H1 (cell line): ENCODE measurements around the gene LRRC4C. TPM values are rescaled to one million over a fixed set of nuclear protein-coding genes. Genes with fewer than 3 reads are reported as not detected.

ENCODE experiments used
- CTCF ChIA-PET: fragments of 300-600 bp; sonication (Branson Sonifier 250); formaldehyde crosslinking; loops from one replicate; lab custom pipeline; 2021; ENCODE audit not compliant: partially characterized antibody; lab: Charles Lee
- POLR2A ChIA-PET: fragments of 300-600 bp; sonication (Branson Sonifier 250); formaldehyde crosslinking; loops from one replicate; lab custom pipeline; 2021; ENCODE audit warnings: inconsistent platforms; ENCODE audit not compliant: partially characterized antibody; lab: Charles Lee
- DNase-seq, 2 experiments: peaks; one replicate each; pipeline versions ENCODE4 v3.0.0 to v3.0.0-alpha.2; 2010 to 2022; ENCODE audit warnings: low spot score in 2 of 2, low read depth in 1 of 2, mixed read lengths in 1 of 2
- FAIRE-seq: peaks from 2 replicates; lab custom pipeline; 2011; peaks lifted over from hg19 to GRCh38; lab: Jason Lieb, UNC
- H2AFZ ChIP-seq: 2 replicates; pipeline ENCODE4 v1.8.1; 2012; ENCODE audit warnings: low read length, inconsistent platforms
- H2AK5ac ChIP-seq: 2 replicates; pipeline ENCODE4 v1.6.1; 2013; ENCODE audit warnings: low read depth, low read length
- H2BK120ac ChIP-seq: replicated peaks from 2 replicates; pipeline ENCODE3; 2013; ENCODE audit warnings: low read depth, low read length, inconsistent platforms
- H2BK12ac ChIP-seq: 2 replicates; pipeline ENCODE4 v1.6.1; 2013; ENCODE audit warnings: low read depth, low read length
- H2BK15ac ChIP-seq: 2 replicates; pipeline ENCODE4 v1.6.1; 2013; ENCODE audit warnings: low read length
- H2BK20ac ChIP-seq: 2 replicates; pipeline ENCODE4 v1.6.1; 2013; ENCODE audit warnings: low read length
- H2BK5ac ChIP-seq: 2 replicates; pipeline ENCODE4 v1.6.1; 2013; ENCODE audit warnings: low read depth, low read length
- H3K14ac ChIP-seq: 2 replicates; pipeline ENCODE4 v1.6.1; 2013; ENCODE audit warnings: inconsistent platforms; ENCODE audit not compliant: insufficient read length
- H3K18ac ChIP-seq: 2 replicates; pipeline ENCODE4 v1.6.1; 2013; ENCODE audit warnings: low read length; ENCODE audit errors: extremely low read depth
- H3K23ac ChIP-seq: 2 replicates; pipeline ENCODE4 v1.6.1; 2013; ENCODE audit warnings: inconsistent platforms; ENCODE audit not compliant: insufficient read length
- H3K23me2 ChIP-seq: 2 replicates; pipeline ENCODE4 v1.6.1; 2013; ENCODE audit warnings: low read depth, low read length
- H3K27ac ChIP-seq: 2 replicates; pipeline ENCODE4 v1.6.1; 2011; ENCODE audit warnings: low read depth, low read length, inconsistent platforms
- H3K27me3 ChIP-seq, 4 experiments: replicated peaks in 1 of 4; 1 replicate in 1 of 4; 2 replicates in 3 of 4; pipeline versions ENCODE4 v1.6.1 to v1.8.1; 2011 to 2013; ENCODE audit warnings: low read length in 3 of 4, mild to moderate bottlenecking in 3 of 4, inconsistent platforms in 2 of 4, mixed read lengths in 2 of 4, moderate library complexity in 1 of 4; ENCODE audit not compliant: control insufficient read depth in 3 of 4, insufficient read depth in 3 of 4; ENCODE audit errors: extremely low read depth in 1 of 4
- H3K36me3 ChIP-seq, 4 experiments: 2 replicates each; pipeline versions ENCODE4 v1.6.1 to v1.8.1; 2011 to 2013; ENCODE audit warnings: mild to moderate bottlenecking in 4 of 4, low read length in 3 of 4, moderate library complexity in 2 of 4, control low read depth in 1 of 4, inconsistent platforms in 1 of 4; ENCODE audit not compliant: insufficient read depth in 4 of 4, control insufficient read depth in 2 of 4
- H3K4ac ChIP-seq: replicated peaks from 2 replicates; pipeline ENCODE3; 2013; ENCODE audit warnings: low read length, low read depth, mixed read lengths, inconsistent platforms; ENCODE audit not compliant: insufficient read length
- H3K4me1 ChIP-seq, 4 experiments: replicated peaks in 1 of 4; 1 replicate in 1 of 4; 2 replicates in 3 of 4; pipeline versions ENCODE4 v1.6.1 to v1.8.1; 2011 to 2013; ENCODE audit warnings: low read length in 3 of 4, inconsistent platforms in 2 of 4, mixed read lengths in 1 of 4; ENCODE audit not compliant: insufficient read depth in 4 of 4, control insufficient read depth in 3 of 4
- H3K4me2 ChIP-seq, 2 experiments: 2 replicates each; pipeline versions ENCODE4 v1.6.1 to v1.8.1; 2011 to 2013; ENCODE audit warnings: low read depth in 2 of 2, low read length in 2 of 2, control low read depth in 1 of 2, inconsistent platforms in 1 of 2, mild to moderate bottlenecking in 1 of 2; ENCODE audit not compliant: insufficient read depth in 1 of 2
- H3K4me3 ChIP-seq, 4 experiments: fragments of 200-600, 300-600 bp in 1 of 4; sonication (generic), shearing (Covaris generic), sonication (Bioruptor Twin) in 1 of 4; 2 replicates each; pipeline versions ENCODE4 v1.5.1 to v1.8.1; 2011 to 2016; ENCODE audit warnings: low read length in 4 of 4, low read depth in 3 of 4, control low read depth in 2 of 4, inconsistent platforms in 2 of 4, mild to moderate bottlenecking in 2 of 4, mixed read lengths in 1 of 4, moderate library complexity in 1 of 4; ENCODE audit not compliant: insufficient read depth in 2 of 4; ENCODE audit errors: extremely low read depth in 1 of 4
- H3K56ac ChIP-seq: replicated peaks from 2 replicates; pipeline ENCODE3; 2013; ENCODE audit warnings: low read depth, mild to moderate bottlenecking, mixed read lengths, low read length, inconsistent platforms; ENCODE audit not compliant: insufficient read length
- H3K79me1 ChIP-seq: 2 replicates; pipeline ENCODE4 v1.6.1; 2013; ENCODE audit warnings: low read depth, low read length, control low read depth
- H3K79me2 ChIP-seq, 2 experiments: 2 replicates each; pipeline versions ENCODE4 v1.6.1 to v1.8.1; 2012 to 2013; ENCODE audit warnings: low read length in 2 of 2, mild to moderate bottlenecking in 2 of 2, inconsistent platforms in 1 of 2; ENCODE audit not compliant: insufficient read depth in 2 of 2, control insufficient read depth in 1 of 2
- H3K9ac ChIP-seq, 4 experiments: replicated peaks in 1 of 4; 1 replicate in 1 of 4; 2 replicates in 3 of 4; pipeline versions ENCODE4 v1.6.1 to v1.8.1; 2011 to 2013; ENCODE audit warnings: low read depth in 3 of 4, low read length in 3 of 4, control low read depth in 2 of 4, mild to moderate bottlenecking in 2 of 4, moderate library complexity in 2 of 4, inconsistent platforms in 1 of 4; ENCODE audit errors: extremely low read depth in 1 of 4
- H3K9me3 ChIP-seq, 2 experiments: 2 replicates each; pipeline versions ENCODE4 v1.6.1 to v1.8.1; 2012 to 2013; ENCODE audit warnings: mild to moderate bottlenecking in 2 of 2, moderate library complexity in 2 of 2, control low read depth in 1 of 2, inconsistent platforms in 1 of 2, low read depth in 1 of 2, low read length in 1 of 2, mixed read lengths in 1 of 2; ENCODE audit not compliant: insufficient read depth in 2 of 2
- H4K20me1 ChIP-seq, 2 experiments: replicated peaks in 1 of 2; 2 replicates each; pipeline versions ENCODE3 to v1.8.1; 2011 to 2013; ENCODE audit warnings: inconsistent platforms in 2 of 2, low read length in 2 of 2, mild to moderate bottlenecking in 1 of 2; ENCODE audit not compliant: insufficient read depth in 2 of 2, control insufficient read depth in 1 of 2
- H4K5ac ChIP-seq: 2 replicates; pipeline ENCODE4 v1.6.1; 2013; ENCODE audit warnings: low read length, low read depth, mixed read lengths, inconsistent platforms; ENCODE audit not compliant: insufficient read length
- H4K8ac ChIP-seq: 2 replicates; pipeline ENCODE4 v1.8.0; 2013; ENCODE audit warnings: mild to moderate bottlenecking, moderate library complexity, low read length, inconsistent platforms; ENCODE audit not compliant: insufficient read depth; ENCODE audit errors: extremely low read depth
- H4K91ac ChIP-seq: replicated peaks from 2 replicates; pipeline ENCODE3; 2013; ENCODE audit warnings: low read length, mixed read lengths, inconsistent platforms; ENCODE audit not compliant: insufficient read length
- CBX5 ChIP-seq: fragments of 300-800, 300-1000 bp; sonication (generic); IDR thresholded peaks from 2 replicates; pipeline ENCODE4 v1.7.1; 2016; ENCODE audit warnings: antibody characterized with exemption, low read length, low read depth
- CREB1 ChIP-seq: IDR thresholded peaks from 2 replicates; pipeline ENCODE4 v1.6.1; 2012; ENCODE audit warnings: inconsistent platforms
- CTCF ChIP-seq, 3 experiments: IDR thresholded peaks; 1 replicate in 2 of 3; 2 replicates in 1 of 3; pipeline versions ENCODE4 v1.5.1 to v1.6.1; 2011; ENCODE audit warnings: low read length in 3 of 3, mild to moderate bottlenecking in 3 of 3, inconsistent platforms in 2 of 3, low read depth in 1 of 3, moderate library complexity in 1 of 3; ENCODE audit not compliant: insufficient read depth in 1 of 3; ENCODE audit errors: control extremely low read depth in 1 of 3
- SIRT6 ChIP-seq: IDR thresholded peaks from one replicate; pipeline ENCODE4 v1.7.1; 2012; ENCODE audit warnings: low read length, inconsistent platforms
- WGBS, 2 experiments: shearing (Covaris generic) in 1 of 2; methylation state at CpG; one replicate each; pipeline versions ENCODE4 v1.1.6 to v1.1.7; 2013 to 2015; ENCODE audit warnings: low lambda C conversion rate in 2 of 2, mixed read lengths in 2 of 2, inconsistent platforms in 1 of 2, low coverage in 1 of 2, missing lambda C conversion rate in 1 of 2; ENCODE audit not compliant: insufficient replicate concordance in 2 of 2, insufficient coverage in 1 of 2, insufficient read length in 1 of 2; ENCODE audit errors: extremely low coverage in 1 of 2, missing lambda C conversion rate in 1 of 2; 5-methylcytosine and 5-hydroxymethylcytosine counted together
- polyA plus RNA-seq, 7 experiments: library from polyadenylated mRNA; depleted of rRNA in 3 of 7; stranded (reverse) in 5 of 7; unstranded in 2 of 7; fragments of >200 nt in 5 of 7; fragments of 200-250 nt in 2 of 7; gene quantifications; 1 replicate in 5 of 7; 2 replicates in 1 of 7; 4 replicates in 1 of 7; pipeline versions ENCODE4 v1.2.1 to v1.2.3, GENCODE V29; 2011 to 2013; ENCODE audit warnings: missing spikeins in 2 of 7, mixed read lengths in 2 of 7
- total RNA-seq: library from RNA; stranded (reverse); fragmentation: NEBNext Ultra II Directional; extraction: Animal tissue kit (Norgen Biotek cat#: 25700); gene quantifications from 2 replicates; pipeline ENCODE4 v1.2.1, GENCODE V29; 2021
- TF ChIP-seq, protein P1 (sequence below): IDR thresholded peaks from 2 replicates; pipeline ENCODE4 v1.6.1; 2012; ENCODE audit warnings: inconsistent platforms

LRRC4C gene
- total and polyA plus RNA-seq, 2 of the 8 experiments (the other 6 are each of a cell fraction or from before 2014, with no cell fraction given), result 0.23 to 2.2 TPM

- Histone ChIP-seq H3K9me3 (no peaks in the 10 kb centered on the region), H3K4ac (no peak overlapping the region), H2BK12ac (no peak overlapping the region), H4K8ac (no peak overlapping the region), H3K23ac (no peak overlapping the region), H2AK5ac (no peak overlapping the region), H3K79me2 (no peaks in the 10 kb centered on the region), H2AFZ (no peak overlapping the region), H2BK120ac (no peak overlapping the region), H3K79me1 (no peaks in the 10 kb centered on the region), H3K9ac (no peak overlapping the region), H3K4me3 (no peak overlapping the region), H2BK15ac (no peak overlapping the region), H3K4me1 (no peaks in the 10 kb centered on the region), H2BK5ac (no peak overlapping the region), H4K91ac (no peak overlapping the region), H4K5ac (no peak overlapping the region), H3K4me2 (no peak overlapping the region), H4K20me1 (no peaks in the 10 kb centered on the region), H3K18ac (no peak overlapping the region), H3K23me2 (no peaks in the 10 kb centered on the region), H3K14ac (no peak overlapping the region), H2BK20ac (no peak overlapping the region), H3K27ac (no peak overlapping the region), H3K36me3 (no peaks in the 10 kb centered on the region), H3K27me3 (no peaks in the 10 kb centered on the region), H3K56ac (no peak overlapping the region)
- FAIRE-seq, result no peak
- no peak for DNase-seq
- POLR2A ChIA-PET, result no interaction called here
- CTCF ChIA-PET, result interaction anchor here (1.5 kb wide), 1 partner anchor 11 kb away, joined by 6 read pairs; no protein-coding TSS in a partner anchor
- 86% methylated on average over 1 of the region's 1 CpG; no CpG with 5 or more reads in 1 of the 2 experiments for WGBS, 2 experiments
- TF ChIP-seq SIRT6 (no peak), CREB1 (no peak), CBX5 (no peak), CTCF (IDR thresholded peaks at IDR 0.05; ENCODE audit: control extremely low read depth in 1 of 3, insufficient read depth in 1 of 3, low read depth in 1 of 3, low read length in 3 of 3) (no peak)
- TF ChIP-seq, protein P1, sequence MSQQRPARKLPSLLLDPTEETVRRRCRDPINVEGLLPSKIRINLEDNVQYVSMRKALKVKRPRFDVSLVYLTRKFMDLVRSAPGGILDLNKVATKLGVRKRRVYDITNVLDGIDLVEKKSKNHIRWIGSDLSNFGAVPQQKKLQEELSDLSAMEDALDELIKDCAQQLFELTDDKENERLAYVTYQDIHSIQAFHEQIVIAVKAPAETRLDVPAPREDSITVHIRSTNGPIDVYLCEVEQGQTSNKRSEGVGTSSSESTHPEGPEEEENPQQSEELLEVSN, result no peak
Measured at GRCh38 chr11:41320653-41321052, 138.8 kb downstream of the LRRC4C start.
